HepG2 (cell line): Measurements from ENCODE around the gene TAS2R13. TPM values are rescaled to one million over a fixed set of nuclear protein-coding genes. Genes with fewer than 3 reads are reported as not detected.

Experiments used
- ASH2L ChIP-seq: fragments of 300-600, 200-600 bp; sonication (generic); IDR thresholded peaks from 2 replicates; pipeline ENCODE4 v1.7.0; 2017; ENCODE audit warnings: low read depth, mild to moderate bottlenecking, moderate library complexity, mixed read lengths, low read length; ENCODE audit not compliant: insufficient read length
- ELF3 ChIP-seq: IDR thresholded peaks from 2 replicates; pipeline ENCODE4 v1.6.1; 2016; ENCODE audit warnings: missing genetic modification reagents, missing compliant biosample characterization
- GLMP ChIP-seq: sonication (generic); formaldehyde crosslinking; IDR thresholded peaks from 2 replicates; pipeline ENCODE4 v1.9.0; 2021; ENCODE audit warnings: missing genetic modification reagents, mild to moderate bottlenecking, borderline replicate concordance
- HOMEZ ChIP-seq: IDR thresholded peaks from 2 replicates; pipeline ENCODE4 v1.6.1; 2016; ENCODE audit warnings: low read depth
- LCORL ChIP-seq, 2 experiments: fragments of 450-650 bp in 1 of 2; sonication (generic) in 1 of 2; formaldehyde crosslinking in 1 of 2; IDR thresholded peaks; 2 replicates each; pipeline versions ENCODE4 v1.5.0 to v1.6.1; 2017 to 2020; ENCODE audit warnings: antibody characterized with exemption in 1 of 2, missing genetic modification reagents in 1 of 2
- MED1 ChIP-seq: sonication (generic); formaldehyde crosslinking; IDR thresholded peaks from 2 replicates; pipeline ENCODE4 v1.4.0; 2020; ENCODE audit warnings: missing genetic modification reagents
- PAXIP1 ChIP-seq: sonication (generic); formaldehyde crosslinking; conservative IDR thresholded peaks from 2 replicates; pipeline ENCODE4 v1.4.0; 2020; ENCODE audit warnings: mild to moderate bottlenecking, missing genetic modification reagents, moderate library complexity
- PHF5A ChIP-seq: IDR thresholded peaks from one replicate; pipeline ENCODE4 v1.6.1; 2018; ENCODE audit warnings: low read depth, missing genetic modification reagents; ENCODE audit not compliant: unreplicated experiment
- POLR2AphosphoS2 ChIP-seq: IDR thresholded peaks from 2 replicates; pipeline ENCODE4 v1.6.1; 2011; ENCODE audit warnings: low read depth, low read length, improper control_type of control experiment
- SNAPC4 ChIP-seq: sonication (generic); formaldehyde crosslinking; IDR thresholded peaks from 2 replicates; pipeline ENCODE4 v1.4.0; 2020; ENCODE audit warnings: mild to moderate bottlenecking, missing genetic modification reagents
- polyA plus RNA-seq, 8 experiments: library from polyadenylated mRNA; depleted of rRNA in 3 of 8; stranded (reverse) in 7 of 8; unstranded in 1 of 8; fragments of >200 nt; fragmentation: Illumina TruSeq in 4 of 8; extraction: Trizol in 4 of 8; gene quantifications; 2 replicates each; pipeline versions ENCODE4 v1.2.1 to v1.2.3, GENCODE V29; 2011 to 2016; ENCODE audit warnings: low read depth in 4 of 8, missing spikeins in 1 of 8, mixed read lengths in 1 of 8; ENCODE audit not compliant: insufficient read depth in 1 of 8
- total RNA-seq, 5 experiments: library from RNA; depleted of rRNA; stranded (reverse); fragments of >200 nt; fragmentation: Illumina TruSeq; extraction: Trizol; gene quantifications; 2 replicates each; pipeline ENCODE4 v1.2.3, GENCODE V29; 2016; ENCODE audit warnings: low read depth in 1 of 5

Gene TAS2R13
- total and polyA plus RNA-seq, 2 of the 13 experiments (the other 11 are each of a cell fraction or from before 2014, with no cell fraction given), result 0.33 to 1.3 TPM

GRCh38 chr12:10884086-10884725 is 25.2 kb downstream of the TAS2R13 start, which contains the start of gene PRH1 (continued):
- TF ChIP-seq PAXIP1 (CRISPR knock-in tag) (peak; percentile 49; the same call in 1 of the 2 replicates), GLMP (CRISPR knock-in tag) (no peak), LCORL (IDR thresholded peaks at IDR 0.05) (no peak), LCORL (CRISPR knock-in tag; IDR thresholded peaks at IDR 0.05) (peak; percentile 19; the same call in 1 of the 2 replicates), SNAPC4 (CRISPR knock-in tag) (no peak), PHF5A (CRISPR knock-in tag) (no peak), HOMEZ (CRISPR knock-in tag) (peak; percentile 55; the same call in 1 of the 2 replicates), POLR2AphosphoS2 (no peak), MED1 (CRISPR knock-in tag) (peak; percentile 28; the same call in 1 of the 2 replicates), ELF3 (CRISPR knock-in tag) (0 out of 2 replicates have a peak, but pooled peaks have one; percentile 24), ASH2L (peak; percentile 27)
